Measurements from ENCODE around the gene MC1R.
"Not testable (repeated sequence)": the region's sequence is repeated elsewhere in the genome, so short reads cannot be mapped to it uniquely, and the experiment has no call there.

DNA sequence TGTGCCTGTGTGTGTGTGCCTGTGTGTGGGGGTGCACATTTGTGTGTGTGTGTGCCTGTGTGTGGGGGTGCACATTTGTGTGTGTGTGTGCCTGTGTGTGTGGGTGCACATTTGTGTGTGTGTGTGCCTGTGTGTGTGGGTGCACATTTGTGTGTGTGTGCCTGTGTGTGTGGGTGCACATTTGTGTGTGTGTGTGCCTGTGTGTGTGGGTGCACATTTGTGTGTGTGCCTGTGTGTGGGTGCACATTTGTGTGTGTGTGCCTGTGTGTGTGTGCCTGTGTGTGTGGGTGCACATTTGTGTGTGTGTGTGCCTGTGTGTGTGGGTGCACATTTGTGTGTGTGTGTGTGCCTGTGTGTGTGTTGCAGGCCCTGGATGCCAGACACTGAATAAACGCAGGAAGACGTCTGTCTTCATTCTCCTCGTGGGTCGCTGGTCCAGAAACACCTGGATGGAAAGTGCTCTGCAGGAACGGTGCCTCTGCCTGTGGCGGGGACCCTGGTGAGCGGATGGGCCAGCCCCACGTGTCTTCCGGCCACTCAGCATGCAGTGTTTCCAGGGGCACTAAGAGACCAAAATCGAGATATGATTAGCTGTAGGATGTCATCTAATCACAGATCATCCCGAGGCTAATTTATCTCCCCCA, 3.9 kb upstream of the MC1R start:
- TF ChIP-seq, protein P1, sequence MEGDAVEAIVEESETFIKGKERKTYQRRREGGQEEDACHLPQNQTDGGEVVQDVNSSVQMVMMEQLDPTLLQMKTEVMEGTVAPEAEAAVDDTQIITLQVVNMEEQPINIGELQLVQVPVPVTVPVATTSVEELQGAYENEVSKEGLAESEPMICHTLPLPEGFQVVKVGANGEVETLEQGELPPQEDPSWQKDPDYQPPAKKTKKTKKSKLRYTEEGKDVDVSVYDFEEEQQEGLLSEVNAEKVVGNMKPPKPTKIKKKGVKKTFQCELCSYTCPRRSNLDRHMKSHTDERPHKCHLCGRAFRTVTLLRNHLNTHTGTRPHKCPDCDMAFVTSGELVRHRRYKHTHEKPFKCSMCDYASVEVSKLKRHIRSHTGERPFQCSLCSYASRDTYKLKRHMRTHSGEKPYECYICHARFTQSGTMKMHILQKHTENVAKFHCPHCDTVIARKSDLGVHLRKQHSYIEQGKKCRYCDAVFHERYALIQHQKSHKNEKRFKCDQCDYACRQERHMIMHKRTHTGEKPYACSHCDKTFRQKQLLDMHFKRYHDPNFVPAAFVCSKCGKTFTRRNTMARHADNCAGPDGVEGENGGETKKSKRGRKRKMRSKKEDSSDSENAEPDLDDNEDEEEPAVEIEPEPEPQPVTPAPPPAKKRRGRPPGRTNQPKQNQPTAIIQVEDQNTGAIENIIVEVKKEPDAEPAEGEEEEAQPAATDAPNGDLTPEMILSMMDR (IDR thresholded peaks at IDR 0.05 in 2 of 3, conservative IDR thresholded peaks at IDR 0.05 in 1 of 3; ENCODE audit: borderline replicate concordance in 1 of 3, insufficient read depth in 1 of 3, low read depth in 2 of 3, low read length in 2 of 3): not testable (repeated sequence)
- TF ChIP-seq EZH2 (IDR thresholded peaks at IDR 0.05); POLR2A (IDR thresholded peaks at IDR 0.05; ENCODE audit: borderline replicate concordance, extremely low read depth, insufficient read depth, insufficient read length); CEBPB (IDR thresholded peaks at IDR 0.05; ENCODE audit: low read depth); EZH2phosphoT487 (IDR thresholded peaks at IDR 0.05; ENCODE audit: borderline replicate concordance); CBX3 (IDR thresholded peaks at IDR 0.05; ENCODE audit: low read depth); TCF7L2 (IDR thresholded peaks at IDR 0.05; ENCODE audit: borderline replicate concordance, extremely low read depth, insufficient read depth, insufficient read length); SP1 (IDR thresholded peaks at IDR 0.05; ENCODE audit: low read depth); POLR2AphosphoS5 (IDR thresholded peaks at IDR 0.05; ENCODE audit: low read depth, low read length); JUND (IDR thresholded peaks at IDR 0.05); ZNF274 (IDR thresholded peaks at IDR 0.05; ENCODE audit: low read depth, low read length): not testable (repeated sequence)
- TF ChIP-seq, protein P2, sequence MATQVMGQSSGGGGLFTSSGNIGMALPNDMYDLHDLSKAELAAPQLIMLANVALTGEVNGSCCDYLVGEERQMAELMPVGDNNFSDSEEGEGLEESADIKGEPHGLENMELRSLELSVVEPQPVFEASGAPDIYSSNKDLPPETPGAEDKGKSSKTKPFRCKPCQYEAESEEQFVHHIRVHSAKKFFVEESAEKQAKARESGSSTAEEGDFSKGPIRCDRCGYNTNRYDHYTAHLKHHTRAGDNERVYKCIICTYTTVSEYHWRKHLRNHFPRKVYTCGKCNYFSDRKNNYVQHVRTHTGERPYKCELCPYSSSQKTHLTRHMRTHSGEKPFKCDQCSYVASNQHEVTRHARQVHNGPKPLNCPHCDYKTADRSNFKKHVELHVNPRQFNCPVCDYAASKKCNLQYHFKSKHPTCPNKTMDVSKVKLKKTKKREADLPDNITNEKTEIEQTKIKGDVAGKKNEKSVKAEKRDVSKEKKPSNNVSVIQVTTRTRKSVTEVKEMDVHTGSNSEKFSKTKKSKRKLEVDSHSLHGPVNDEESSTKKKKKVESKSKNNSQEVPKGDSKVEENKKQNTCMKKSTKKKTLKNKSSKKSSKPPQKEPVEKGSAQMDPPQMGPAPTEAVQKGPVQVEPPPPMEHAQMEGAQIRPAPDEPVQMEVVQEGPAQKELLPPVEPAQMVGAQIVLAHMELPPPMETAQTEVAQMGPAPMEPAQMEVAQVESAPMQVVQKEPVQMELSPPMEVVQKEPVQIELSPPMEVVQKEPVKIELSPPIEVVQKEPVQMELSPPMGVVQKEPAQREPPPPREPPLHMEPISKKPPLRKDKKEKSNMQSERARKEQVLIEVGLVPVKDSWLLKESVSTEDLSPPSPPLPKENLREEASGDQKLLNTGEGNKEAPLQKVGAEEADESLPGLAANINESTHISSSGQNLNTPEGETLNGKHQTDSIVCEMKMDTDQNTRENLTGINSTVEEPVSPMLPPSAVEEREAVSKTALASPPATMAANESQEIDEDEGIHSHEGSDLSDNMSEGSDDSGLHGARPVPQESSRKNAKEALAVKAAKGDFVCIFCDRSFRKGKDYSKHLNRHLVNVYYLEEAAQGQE (IDR thresholded peaks at IDR 0.05; ENCODE audit: low read depth): not testable (repeated sequence)
- TF ChIP-seq, protein P3, sequence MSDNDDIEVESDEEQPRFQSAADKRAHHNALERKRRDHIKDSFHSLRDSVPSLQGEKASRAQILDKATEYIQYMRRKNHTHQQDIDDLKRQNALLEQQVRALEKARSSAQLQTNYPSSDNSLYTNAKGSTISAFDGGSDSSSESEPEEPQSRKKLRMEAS (IDR thresholded peaks at IDR 0.05): not testable (repeated sequence)
